OCI-LY3 (cell line): ENCODE measurements around the gene PIK3R5.
"Not testable (repeated sequence)": the region's sequence is repeated elsewhere in the genome, so short reads cannot be mapped to it uniquely, and the experiment has no call there.

Source experiments
- CTCF ChIP-seq: fragments of 200-600, 300-600 bp; sonication (generic); IDR thresholded peaks from 2 replicates; pipeline ENCODE4 v1.5.1; 2014; ENCODE audit warnings: antibody characterized with exemption, low read length, low read depth
- EZH2phosphoT487 ChIP-seq: fragments of 200-600 bp; shearing (Covaris generic); IDR thresholded peaks from 2 replicates; pipeline ENCODE4 v1.6.1; 2018; ENCODE audit warnings: antibody characterized with exemption, mixed run types, low read depth

GRCh38 chr17:8885163-8885966, 80.1 kb downstream of the PIK3R5 start:
- not testable (repeated sequence) for TF ChIP-seq CTCF, EZH2phosphoT487
